HL-60 (cell line): ENCODE data around the gene TSC1.

Source experiments
- DNase-seq, 2 experiments: peaks; one replicate each; pipeline ENCODE4 v3.0.0-alpha.2; 2010 to 2020; ENCODE audit warnings: low read depth in 1 of 2, low spot score in 1 of 2
- H3K27ac ChIP-seq: fragments of 250-450 bp; sonication (Bioruptor Pico); replicated peaks from 2 replicates; pipeline ENCODE4 v1.5.1; 2020; ENCODE audit warnings: mild to moderate bottlenecking, moderate library complexity
- H3K27me3 ChIP-seq: fragments of 250-450 bp; sonication (Bioruptor Pico); 2 replicates; pipeline ENCODE4 v1.5.1; 2021; ENCODE audit warnings: mild to moderate bottlenecking, moderate library complexity; ENCODE audit not compliant: insufficient read depth, poor library complexity, severe bottlenecking
- H3K4me3 ChIP-seq: replicated peaks from 2 replicates; pipeline ENCODE4 v1.5.1; 2011; ENCODE audit warnings: mild to moderate bottlenecking, control low read depth, low read length; ENCODE audit not compliant: insufficient read depth
- GABPA ChIP-seq: IDR thresholded peaks from 2 replicates; pipeline ENCODE4 v1.6.1; 2012; ENCODE audit warnings: low read depth
- POLR2AphosphoS5 ChIP-seq: IDR thresholded peaks from 2 replicates; pipeline ENCODE4 v1.6.1; 2012; ENCODE audit warnings: low read depth
- SPI1 ChIP-seq: IDR thresholded peaks from 2 replicates; pipeline ENCODE4 v1.6.1; 2012; ENCODE audit warnings: low read depth, mild to moderate bottlenecking, borderline replicate concordance
- TF ChIP-seq, protein P1 (sequence below): IDR thresholded peaks from 2 replicates; pipeline ENCODE4 v1.6.1; 2012; ENCODE audit warnings: low read depth; ENCODE audit not compliant: insufficient replicate concordance
- TF ChIP-seq, protein P2 (sequence below): IDR thresholded peaks from one replicate; pipeline ENCODE4 v1.5.1; 2011; ENCODE audit warnings: low read length, control low read depth, inconsistent platforms; ENCODE audit not compliant: insufficient read depth

Gene TSC1

DNA sequence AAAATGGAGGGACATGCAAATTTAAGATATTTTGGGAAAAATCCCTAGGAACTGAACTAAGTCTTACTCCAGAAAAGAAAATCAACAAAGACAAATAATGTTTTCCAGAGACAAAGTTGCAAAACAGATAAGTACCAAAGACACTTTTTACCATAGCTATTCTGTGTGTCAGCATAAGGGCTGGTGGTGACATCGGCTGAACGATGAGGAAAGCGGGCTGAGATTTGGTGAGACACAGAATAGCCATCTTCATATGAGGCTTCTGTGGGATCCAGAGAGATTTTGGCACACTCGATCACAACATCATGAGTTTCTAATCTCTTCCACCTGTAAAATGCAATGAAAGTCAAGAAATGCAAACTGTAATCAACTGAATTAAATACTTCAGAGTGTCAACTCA is 32.3 kb downstream of the TSC1 start:
- no peak overlapping the region for H3K27ac ChIP-seq

DNA sequence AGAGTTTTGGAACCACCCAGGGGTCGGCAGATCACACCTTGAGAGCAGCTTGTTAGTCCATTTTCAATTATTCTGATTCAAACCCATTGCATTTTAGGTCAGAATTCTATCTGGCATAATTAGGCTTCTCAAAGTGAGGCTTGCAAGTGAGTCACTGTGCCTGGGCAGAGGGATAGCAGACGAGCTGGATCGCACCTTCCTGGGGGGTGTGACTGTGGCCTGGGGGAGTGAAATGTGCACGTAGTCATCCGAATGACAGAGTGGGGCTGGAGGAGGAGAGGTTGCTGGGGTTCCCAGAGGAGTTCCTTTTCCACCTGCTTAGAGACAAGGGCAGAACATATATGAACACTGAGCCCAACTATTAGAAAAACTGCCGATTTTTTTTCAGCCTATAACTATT is 34.0 kb downstream of the TSC1 start:
- Histone ChIP-seq H3K4me3 (no peak overlapping the region), H3K27ac (no peak overlapping the region), H3K27me3 (no peaks in the 10 kb centered on the region)
- DNase-seq = no peak
- TF ChIP-seq, protein P1, sequence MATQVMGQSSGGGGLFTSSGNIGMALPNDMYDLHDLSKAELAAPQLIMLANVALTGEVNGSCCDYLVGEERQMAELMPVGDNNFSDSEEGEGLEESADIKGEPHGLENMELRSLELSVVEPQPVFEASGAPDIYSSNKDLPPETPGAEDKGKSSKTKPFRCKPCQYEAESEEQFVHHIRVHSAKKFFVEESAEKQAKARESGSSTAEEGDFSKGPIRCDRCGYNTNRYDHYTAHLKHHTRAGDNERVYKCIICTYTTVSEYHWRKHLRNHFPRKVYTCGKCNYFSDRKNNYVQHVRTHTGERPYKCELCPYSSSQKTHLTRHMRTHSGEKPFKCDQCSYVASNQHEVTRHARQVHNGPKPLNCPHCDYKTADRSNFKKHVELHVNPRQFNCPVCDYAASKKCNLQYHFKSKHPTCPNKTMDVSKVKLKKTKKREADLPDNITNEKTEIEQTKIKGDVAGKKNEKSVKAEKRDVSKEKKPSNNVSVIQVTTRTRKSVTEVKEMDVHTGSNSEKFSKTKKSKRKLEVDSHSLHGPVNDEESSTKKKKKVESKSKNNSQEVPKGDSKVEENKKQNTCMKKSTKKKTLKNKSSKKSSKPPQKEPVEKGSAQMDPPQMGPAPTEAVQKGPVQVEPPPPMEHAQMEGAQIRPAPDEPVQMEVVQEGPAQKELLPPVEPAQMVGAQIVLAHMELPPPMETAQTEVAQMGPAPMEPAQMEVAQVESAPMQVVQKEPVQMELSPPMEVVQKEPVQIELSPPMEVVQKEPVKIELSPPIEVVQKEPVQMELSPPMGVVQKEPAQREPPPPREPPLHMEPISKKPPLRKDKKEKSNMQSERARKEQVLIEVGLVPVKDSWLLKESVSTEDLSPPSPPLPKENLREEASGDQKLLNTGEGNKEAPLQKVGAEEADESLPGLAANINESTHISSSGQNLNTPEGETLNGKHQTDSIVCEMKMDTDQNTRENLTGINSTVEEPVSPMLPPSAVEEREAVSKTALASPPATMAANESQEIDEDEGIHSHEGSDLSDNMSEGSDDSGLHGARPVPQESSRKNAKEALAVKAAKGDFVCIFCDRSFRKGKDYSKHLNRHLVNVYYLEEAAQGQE = no peak
- TF ChIP-seq, protein P2, sequence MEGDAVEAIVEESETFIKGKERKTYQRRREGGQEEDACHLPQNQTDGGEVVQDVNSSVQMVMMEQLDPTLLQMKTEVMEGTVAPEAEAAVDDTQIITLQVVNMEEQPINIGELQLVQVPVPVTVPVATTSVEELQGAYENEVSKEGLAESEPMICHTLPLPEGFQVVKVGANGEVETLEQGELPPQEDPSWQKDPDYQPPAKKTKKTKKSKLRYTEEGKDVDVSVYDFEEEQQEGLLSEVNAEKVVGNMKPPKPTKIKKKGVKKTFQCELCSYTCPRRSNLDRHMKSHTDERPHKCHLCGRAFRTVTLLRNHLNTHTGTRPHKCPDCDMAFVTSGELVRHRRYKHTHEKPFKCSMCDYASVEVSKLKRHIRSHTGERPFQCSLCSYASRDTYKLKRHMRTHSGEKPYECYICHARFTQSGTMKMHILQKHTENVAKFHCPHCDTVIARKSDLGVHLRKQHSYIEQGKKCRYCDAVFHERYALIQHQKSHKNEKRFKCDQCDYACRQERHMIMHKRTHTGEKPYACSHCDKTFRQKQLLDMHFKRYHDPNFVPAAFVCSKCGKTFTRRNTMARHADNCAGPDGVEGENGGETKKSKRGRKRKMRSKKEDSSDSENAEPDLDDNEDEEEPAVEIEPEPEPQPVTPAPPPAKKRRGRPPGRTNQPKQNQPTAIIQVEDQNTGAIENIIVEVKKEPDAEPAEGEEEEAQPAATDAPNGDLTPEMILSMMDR = no peak
- TF ChIP-seq GABPA (no peak), SPI1 (no peak), POLR2AphosphoS5 (no peak)

More for the DNA sequence above, 32.3 kb downstream of the TSC1 start:
- no peak for TF ChIP-seq SPI1
- TF ChIP-seq, protein P1 = no peak
- TF ChIP-seq, protein P2 = no peak
- no peak for TF ChIP-seq POLR2AphosphoS5
- TF ChIP-seq GABPA = no peak
- Histone ChIP-seq H3K27me3 (no peaks in the 10 kb centered on the region), H3K4me3 (no peak overlapping the region)
- no peak for DNase-seq

DNA sequence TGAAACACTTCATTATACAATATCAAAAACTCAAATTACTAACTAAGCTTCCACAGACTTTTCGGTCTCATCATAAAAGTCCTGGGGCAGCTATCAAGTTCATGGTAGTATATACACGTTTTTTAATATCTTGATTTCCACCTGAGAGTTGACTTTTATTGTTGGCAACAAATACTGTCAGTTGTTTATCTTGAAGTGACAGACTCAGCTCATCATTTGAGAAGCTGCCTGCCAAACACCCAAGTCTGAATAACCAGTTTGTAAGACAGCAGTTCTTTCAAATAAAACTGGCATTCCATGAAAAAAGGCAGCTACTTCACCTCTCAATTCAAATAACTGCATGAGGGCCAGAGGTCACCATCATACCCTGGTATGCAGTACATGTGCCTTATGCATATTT is 35.1 kb downstream of the TSC1 start:
- DNase-seq = no peak
- H3K27me3 ChIP-seq = no peaks in the 10 kb centered on the region
- no peak overlapping the region for H3K27ac ChIP-seq

More for the DNA sequence above, 35.1 kb downstream of the TSC1 start:
- no peak overlapping the region for H3K4me3 ChIP-seq
- TF ChIP-seq SPI1 (no peak), GABPA (no peak)
- TF ChIP-seq, protein P2 = no peak
